Activated gamma-delta T cell treated with anti-CD3 and anti-CD28 coated beads, Interleukin-2, amount 50 U/mL, for 16 hours (primary cell): ENCODE measurements around the gene PIP4K2A.
"Not testable (repeated sequence)": the region's sequence is repeated elsewhere in the genome, so short reads cannot be mapped to it uniquely, and the experiment has no call there.

Experiments
- DNase-seq: peaks from one replicate; pipeline ENCODE4 v3.0.0-alpha.2; 2020; ENCODE audit warnings: low read depth

The PIP4K2A gene

DNA sequence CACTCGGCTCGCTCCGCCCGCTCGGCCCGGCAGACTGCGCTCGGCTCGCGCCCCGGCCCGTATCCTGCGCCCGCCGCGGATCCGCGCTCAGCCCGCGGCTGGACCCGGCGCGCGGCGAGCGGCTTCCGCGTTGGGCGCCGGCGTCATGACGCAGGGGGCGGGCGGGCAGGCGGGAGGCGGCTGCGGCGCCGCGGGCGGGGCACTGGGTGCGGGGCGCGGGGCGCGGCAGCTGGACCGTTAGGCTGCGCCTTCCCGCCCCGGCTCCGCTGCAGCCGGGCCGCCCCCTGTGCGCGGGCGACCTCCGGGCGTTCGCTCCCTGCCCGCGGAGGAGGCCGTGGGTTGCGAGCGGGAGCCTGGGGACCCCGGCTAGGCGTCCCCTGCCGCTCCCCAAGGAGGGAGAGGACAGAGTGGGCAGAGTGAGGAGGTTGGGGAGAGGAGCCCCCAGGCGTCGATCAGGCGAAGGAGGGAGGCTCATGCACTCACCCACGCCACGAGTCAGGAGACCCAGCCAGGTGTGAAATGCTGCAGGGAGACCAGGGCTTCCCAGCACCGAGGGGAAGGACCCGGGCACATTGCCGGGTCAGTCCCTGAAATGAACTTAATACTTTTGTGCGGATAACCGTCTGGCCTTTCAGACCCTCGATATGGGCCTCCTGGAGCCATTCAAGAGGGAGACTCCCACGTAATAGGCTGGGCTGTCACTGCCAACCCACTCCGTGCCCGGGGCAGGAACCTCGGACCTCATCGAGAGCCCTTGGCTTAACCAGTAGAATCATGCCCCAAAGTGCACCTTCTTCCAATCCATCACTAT is at the start of gene PIP4K2A:
Gene PIP4K2A (minus strand): TSS at position 100 of the 811 bp plus-strand sequence. CDS start 252 bp downstream, outside the sequence.
- DNase-seq: peak; percentile 55

DNA sequence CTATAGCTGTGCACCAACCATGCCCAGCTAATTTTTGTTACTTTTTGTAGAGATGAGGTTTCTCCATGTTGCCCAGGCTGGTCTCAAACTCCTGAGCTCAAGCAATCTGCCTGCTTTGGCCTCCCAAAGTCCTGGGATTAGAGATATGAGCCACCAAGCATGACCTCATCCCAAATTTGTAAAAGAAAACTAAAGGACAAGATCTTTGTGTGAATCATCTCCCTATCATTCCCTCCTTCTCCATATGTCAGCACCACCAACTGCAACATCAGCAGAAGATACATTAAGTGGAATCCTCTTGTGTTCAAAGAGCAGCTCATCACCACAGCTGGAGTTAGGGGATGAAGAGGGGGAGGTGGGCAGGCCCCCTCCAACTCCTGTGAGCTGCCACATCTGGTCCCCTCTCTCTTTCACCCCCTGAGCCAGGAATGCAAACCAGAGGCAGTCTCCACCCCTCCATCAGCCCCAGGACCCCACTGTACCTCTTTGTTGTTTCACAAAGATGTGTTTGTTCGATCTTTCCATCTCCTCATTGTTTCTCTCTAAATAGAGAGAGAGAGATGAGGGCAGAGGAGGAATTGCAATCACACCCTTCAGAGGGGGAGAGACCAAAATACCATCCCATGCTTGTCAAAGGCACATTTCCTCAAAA is 47.3 kb upstream of the PIP4K2A start:
- DNase-seq: no peak

DNA sequence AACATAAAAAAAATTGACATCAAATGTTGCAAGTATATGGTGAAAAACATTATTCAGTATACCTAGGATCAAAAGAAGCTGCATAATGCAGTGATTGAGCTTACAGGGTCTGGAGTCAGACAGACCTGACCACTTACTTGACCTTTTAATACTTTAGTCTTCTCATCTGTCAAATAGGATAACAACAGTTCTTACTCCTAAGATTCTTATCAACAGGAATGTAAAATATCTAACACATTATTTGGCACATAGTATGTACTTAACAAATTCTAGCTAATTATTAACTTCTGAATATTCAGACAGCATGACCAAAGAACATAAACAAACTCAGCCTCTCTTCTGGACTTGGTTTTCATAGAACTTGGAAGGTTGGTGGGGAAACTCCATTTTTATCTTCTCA is 45.6 kb upstream of the PIP4K2A start:
- no peak for DNase-seq

DNA sequence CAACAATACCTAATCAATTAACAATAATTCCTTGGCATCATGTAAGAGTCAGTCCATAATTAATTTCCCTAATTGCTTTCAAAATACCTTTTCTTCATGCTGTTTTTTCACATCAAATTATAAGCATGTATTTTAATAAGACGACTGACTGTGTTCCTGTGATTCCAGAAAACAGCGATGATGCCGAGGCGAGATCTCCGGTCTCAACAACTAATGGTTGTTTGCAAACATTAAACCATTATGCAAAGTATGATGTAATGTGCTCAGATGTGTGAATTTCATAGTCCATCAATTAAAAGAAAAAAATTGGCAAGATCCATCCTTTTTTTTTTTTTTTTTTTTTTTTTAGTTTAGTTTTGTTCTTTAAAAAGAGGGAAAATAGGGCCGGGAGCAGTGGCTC is 44.5 kb upstream of the PIP4K2A start:
- DNase-seq: no peak

DNA sequence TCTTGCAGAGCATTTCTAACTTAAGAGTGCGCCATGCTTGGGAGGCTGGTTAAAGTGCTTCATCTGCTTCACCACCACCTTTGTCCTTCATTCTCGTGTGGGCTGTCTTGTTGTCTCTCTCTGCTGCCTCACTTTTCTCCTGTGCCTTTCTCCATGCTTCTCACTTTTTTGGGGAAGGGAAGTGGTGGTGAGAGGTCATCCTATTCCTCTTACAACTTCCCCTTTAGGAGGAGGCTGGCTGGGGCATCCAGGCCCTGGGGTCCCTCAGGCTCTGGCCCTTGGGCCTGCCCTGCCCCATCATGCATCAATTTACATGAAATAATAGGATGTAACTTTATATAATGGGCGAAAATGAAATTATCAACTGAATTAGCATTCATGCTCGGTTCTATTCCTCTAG is 39.9 kb upstream of the PIP4K2A start:
- no peak for DNase-seq

DNA sequence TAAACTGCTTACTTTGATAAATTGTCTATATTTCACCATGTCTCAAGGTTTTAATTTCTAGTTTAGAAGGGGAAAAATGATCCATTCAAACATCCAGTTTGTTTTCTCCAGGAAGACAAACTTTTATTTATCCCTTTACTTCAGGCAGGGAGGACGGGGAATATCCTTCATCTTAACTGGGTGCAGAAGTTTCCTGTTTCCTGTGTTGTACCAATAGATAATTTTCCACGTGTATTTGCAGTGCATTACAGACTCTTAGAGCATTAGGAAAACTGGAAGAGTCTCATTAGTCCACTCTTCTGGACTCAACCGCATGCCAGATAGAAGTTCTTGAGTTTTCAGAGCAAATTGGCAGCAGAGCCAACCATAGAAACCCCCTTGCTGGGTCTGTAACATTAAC is 39.4 kb upstream of the PIP4K2A start:
- no peak for DNase-seq

DNA sequence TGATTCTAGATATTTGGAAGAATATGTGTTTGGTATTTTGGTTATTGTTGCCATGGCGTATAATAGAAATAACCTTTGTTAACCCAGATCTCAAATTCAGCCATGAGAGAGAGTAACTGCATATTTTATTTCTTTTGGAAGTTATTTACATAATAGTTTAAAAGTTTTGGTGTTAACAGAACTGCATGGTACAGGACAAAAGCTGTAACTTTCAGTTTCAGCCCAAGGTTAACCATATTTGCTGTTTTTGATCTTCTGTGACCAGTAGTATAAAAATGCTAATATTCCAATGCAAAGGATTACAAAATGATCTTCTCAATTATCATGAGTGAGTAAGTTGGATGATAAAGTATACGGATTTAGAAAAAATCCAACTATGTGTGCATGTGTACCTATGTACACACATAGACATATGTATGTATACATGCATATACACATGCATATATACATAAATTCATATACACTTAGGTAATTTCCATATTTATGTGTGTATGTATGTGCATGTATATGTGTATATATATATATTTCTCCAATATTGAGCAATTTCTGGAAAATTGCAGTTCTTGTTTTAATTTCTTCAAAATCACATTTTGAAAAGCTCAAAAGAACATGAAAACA is 38.0 kb upstream of the PIP4K2A start:
- DNase-seq: no peak

DNA sequence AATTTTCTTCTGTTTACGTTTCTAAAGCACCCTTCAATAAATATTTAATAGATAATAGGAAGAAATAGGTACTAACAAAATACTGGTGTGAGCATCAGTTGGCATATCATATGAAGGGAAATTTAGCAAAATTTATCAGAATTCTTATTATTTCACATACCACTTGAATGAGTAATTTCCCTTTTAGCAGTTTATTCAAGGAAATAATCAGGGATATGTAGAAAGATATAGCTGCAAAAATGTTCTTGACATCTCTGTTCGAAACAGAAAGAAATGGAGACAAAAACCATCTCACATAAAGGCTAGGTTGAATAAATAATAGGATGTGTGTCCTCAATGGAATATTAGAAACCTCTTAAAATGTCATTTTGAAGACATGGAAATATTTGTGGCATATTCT is 35.8 kb upstream of the PIP4K2A start:
- no peak for DNase-seq

DNA sequence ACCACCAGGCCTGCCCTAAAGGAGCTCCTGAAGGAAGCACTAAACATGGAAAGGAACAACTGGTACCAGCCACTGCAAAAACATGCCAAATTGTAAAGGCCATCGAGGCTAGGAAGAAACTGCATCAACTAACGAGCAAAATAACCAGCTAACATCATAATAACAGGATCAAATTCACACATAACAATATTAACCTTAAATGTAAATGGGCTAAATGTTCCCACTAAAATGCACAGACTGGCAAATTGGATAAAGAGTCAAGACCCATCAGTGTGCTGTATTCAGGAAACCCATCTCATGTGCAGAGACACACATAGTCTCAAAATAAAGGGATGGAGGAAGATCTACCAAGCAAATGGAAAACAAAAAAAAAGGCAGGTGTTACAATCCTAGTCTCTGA is 30.5 kb upstream of the PIP4K2A start:
- DNase-seq: not testable (repeated sequence)

DNA sequence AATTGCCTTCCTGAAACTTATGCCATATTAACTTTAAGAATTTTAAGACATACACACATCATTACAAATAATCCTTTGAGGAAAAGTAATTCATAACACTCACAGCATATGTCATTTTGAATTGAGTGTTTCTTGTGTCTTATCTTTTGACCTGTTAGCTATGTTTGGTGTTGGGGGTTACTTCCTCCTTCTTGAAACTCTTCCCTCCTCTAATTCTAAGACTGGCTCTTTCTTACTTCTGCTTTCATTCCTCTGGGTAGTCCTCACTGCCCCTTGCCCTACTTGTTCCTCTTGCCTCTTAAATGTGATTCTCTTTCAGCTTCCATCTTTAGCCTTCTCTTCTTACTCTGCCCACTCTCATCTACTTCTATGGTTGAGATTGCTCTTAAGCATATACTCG is 28.3 kb upstream of the PIP4K2A start:
- DNase-seq: no peak

DNA sequence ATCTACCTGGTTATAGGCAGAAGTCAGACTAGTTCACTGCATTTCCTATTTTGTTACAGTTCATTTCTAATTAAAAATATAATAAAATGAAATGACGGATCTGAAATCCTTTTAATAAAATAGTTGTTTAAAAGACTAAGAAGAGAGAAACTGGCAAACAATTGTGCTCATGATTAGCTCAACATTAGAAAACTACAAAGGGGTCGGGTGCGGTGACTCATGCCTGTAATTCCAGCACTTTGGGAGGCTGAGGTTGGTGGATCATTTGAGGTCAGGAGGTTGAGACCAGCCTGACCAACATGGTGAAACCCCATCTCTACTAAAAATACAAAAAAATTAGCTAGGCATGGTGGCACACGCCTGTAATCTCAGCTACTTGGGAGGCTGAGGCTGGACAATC is 27.3 kb upstream of the PIP4K2A start:
- not testable (repeated sequence) for DNase-seq

DNA sequence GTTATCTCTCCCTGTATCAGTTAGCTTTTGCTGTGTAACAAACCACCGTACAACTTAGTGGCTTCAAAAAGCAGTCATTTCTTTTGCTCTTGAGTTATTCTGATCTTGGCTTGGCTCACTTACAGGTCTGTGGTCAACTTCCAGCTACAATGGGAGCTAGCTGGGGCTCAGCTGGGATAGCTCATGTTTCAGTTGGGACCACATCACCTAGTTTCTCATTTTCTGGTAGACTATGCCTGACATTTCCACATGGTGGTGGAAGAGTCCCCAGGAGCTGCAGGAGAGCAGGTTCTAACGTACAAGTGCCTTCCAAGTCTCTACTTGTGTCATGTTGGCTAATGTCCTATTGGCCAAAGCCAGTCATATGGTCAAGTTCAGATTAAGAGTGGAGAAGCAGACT is 25.8 kb upstream of the PIP4K2A start:
- no peak for DNase-seq

DNA sequence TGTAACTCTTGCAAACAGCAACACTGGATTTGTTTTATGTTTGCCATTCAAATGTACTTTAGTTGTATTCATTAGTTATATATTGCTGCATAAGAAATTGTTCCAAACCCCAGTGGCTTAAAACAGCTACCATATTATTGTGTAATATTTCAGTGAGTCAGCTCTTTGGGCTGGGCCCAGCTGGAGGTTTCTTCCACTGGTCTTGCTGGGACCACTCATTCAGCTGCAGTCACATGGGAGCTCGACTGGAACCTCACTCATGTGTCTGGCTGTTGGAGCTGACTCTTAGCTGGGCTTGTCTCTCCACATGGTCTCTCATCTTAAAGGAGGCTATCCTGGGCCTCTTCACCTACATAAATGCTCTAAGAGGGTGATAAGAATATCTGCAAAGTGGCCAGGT is 23.2 kb upstream of the PIP4K2A start:
- no peak for DNase-seq

DNA sequence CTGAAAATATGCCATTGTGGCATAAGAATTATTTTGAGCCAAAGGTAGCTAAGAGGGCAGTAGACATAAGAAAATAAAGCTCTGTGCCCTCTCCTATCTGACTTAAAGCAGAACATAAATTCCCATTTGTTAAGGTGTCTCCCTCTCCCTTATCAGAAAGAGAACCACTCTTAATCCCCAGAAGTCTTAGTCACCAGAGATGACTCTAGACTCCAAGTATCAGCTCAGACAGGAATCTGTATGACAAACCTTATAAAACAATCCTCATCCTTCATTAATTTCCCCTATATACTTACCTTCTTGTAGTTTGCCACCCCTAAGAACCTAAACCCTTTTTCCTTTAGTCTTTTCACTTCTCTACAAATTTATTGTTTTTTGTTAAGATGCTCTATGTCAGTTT is 21.8 kb upstream of the PIP4K2A start:
- no peak for DNase-seq

DNA sequence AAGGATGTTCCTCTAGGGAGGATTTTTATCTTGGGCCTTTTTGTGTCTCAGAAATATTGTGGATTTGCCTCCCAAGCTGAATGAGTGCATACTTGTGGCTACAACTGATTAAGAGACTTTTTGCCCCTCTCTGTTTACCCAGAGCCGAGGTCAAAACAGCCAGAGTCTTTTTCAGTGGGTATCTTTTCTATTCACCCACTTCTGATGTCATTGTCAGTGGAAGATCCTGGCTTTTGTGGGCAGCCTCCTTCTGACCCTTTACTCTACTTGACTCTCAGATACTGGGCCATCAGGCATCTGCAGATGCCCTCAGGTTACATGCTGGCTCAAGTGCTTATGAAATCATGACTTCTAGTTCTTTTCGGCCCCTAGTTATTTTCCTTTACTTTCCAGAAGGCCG is 19.6 kb upstream of the PIP4K2A start:
- no peak for DNase-seq

DNA sequence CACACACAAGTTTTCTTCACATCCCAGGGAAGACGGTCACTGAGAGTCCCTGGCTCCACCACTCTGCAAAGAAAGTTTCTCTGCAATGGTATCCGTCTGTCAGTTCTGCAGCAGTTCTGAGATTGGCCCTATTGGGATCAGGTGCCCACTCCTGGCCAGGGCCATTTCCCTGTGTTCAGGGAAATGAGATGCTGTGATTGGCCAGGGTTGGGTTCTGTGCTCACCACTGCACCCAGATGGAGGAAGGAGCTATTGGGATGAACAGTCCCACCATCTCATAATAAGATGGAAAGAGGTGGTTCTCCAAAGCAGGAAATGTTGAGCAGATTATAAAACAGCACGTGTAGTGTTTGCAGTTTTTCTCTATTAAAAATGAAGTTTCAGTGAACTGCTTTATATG is 13.3 kb upstream of the PIP4K2A start:
- no peak for DNase-seq

DNA sequence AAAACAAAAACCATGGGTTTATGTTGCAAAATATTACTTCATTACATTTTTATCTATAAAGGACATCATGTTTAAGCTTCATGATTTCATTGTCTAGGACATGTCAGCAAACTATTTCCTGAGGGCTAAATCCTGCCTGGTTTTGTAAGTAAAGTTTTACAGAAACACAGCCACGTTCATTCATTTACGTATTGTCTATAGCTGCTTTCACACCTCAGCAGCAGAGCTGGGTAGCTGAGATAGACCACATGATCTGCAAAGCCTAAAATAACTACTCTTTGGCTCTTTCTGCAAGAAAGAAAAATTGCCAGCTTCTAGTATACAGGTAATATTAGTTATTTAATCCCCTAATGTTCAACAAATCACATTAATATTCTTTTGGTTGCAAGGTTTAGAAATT is 12.7 kb upstream of the PIP4K2A start:
- DNase-seq: no peak

DNA sequence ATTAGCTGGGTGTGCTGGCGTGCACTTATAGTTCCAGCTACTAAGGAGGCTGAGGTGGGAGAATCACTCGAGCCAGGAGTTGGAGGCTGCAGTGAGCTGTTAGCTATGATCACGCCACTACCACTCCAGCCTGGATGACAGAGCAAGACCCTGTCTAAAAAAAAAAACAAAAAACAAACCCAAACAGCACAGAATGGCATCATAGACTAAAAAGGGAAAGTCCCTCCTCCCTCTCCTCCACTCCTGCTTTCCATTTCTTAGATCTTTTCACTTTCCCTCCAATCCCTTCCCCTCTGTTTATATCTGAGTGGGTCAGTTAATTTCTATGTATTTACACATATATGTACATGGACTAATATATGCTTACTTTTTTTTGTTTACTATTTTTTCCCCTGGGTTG is 10.4 kb upstream of the PIP4K2A start:
- no peak for DNase-seq

DNA sequence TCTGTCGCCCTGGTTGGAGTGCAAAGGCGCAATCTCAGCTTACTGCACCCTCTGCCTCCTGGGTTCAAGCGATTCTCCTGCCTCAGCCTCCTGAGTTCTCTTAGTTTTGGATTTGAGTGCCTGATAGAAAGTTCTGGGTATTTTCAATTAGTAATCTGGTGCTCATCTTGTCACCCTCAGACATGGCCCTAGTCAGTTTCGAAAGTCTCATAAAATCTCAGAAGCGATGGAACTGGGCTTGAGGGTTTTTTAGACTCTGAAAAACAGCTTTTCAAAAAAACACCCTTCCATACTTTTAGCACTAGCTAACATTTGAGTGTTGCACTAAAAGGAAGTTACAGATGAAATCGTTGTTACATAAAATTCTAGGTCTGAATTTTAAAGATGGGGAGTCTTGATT is 9.4 kb upstream of the PIP4K2A start:
- no peak for DNase-seq

DNA sequence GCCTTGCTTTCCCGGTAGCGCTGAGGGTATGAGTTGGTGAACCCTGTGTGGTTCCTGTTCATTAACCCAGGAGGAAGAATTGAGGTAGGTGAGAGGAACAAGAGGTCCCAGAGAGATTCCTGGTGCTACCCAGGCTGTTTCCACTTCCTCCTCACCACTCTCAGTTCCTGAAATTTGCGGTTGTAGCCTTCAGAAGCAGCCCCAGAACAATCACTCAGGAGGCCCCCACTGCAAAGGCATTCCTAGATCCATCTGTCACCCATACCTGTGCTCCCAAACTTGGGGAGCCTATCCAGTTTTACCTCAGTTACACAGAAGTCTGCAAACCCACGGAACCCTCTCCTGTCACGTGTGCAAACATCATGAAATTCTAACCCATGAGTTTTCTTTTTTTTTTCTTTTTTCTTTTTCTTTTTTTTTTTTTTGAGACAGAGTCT is 9.0 kb upstream of the PIP4K2A start:
- DNase-seq: no peak

DNA sequence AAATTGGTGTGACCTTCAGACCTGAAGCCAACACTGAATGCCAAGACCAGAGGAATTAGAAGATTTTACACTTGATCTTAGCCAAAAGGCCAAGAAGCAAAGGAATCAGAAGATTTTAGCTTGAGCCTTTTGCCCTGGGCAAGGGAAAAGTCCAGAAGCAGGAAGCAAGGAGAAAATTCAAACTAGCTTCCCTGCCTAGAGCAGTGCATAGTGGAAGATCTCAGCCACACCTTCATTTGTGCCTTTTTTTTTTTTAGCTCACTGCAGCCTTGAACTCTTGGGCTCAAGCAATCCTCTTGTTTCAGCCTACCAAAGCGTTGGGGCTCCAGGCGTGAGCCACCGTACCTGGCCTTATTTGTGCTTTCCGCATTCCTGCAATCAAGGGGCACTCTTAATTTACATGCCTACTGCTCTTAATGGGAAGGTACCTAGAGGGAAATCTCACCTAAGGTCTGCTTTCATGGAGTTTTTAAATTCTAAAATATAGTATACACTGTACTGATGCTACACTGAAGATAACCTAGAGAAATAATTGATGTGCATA is 8.3 kb upstream of the PIP4K2A start:
- no peak for DNase-seq

DNA sequence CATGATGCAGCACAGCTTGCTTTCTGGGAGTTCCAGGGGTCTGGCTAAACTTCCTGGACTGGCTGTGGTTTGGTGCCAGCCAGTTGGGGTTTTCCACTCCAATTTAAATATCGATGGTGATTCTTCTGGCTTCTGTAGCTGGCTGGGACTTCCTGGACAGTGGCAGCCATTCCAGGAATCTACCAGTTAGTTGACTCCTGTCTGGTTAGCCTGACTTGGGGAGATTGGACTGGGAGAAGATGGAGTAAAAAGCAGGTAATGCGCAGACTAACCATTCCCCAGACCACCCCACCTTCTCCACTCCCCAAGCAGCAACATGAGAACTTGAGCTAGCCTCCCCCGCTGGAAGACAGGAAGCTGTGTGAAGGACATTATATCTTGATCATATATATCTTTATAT is 6.3 kb upstream of the PIP4K2A start:
- no peak for DNase-seq

DNA sequence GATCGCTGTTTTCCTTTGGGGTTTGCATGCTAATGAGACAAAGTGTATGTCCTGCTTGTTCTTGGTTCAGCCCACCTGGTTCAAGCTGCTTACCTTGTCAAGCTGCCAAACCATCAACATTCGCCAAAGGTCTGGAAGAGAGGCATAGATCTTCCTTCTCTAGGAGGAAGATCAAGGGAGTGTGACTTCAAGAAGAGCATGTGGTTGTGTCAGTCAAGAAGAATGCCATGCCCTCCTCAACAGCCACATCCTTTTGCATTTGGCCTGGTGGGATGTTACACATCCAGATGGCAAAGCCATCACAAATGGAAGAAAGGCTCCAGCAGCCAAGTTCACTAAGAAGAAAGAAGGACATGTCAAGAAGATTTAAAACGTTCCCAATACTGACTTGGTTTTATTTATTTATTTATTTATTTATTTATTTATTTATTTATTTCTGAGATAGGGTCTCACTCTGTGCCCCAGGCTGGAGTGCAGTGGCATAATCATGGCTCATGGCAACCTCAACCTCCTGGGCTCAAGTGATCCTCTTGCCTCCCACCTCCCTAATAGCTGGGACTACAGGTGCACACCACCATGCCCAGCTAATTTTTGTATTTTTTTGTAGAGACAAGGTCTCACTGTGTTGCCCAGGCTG is 5.1 kb upstream of the PIP4K2A start:
- DNase-seq: no peak
